CD4-positive, alpha-beta T cell (primary cell): ENCODE measurements around the gene UGT3A2. TPM values are rescaled to one million over a fixed set of nuclear protein-coding genes. Genes with fewer than 3 reads are reported as not detected.

Experiments
- ATAC-seq: fragments of 200-7000 bp; cut with Tn5 transposase; one replicate; pipeline ENCODE4 v1.10.0; 2022; ENCODE audit warnings: mild to moderate bottlenecking; ENCODE audit not compliant: poor library complexity
- CTCF ChIA-PET: fragments of 350-600 bp; sonication (Branson Sonifier 250); formaldehyde crosslinking; loops from one replicate; lab custom pipeline; 2021; ENCODE audit warnings: antibody characterized with exemption, inconsistent platforms; lab: Charles Lee
- POLR2A ChIA-PET: fragments of 350-600 bp; sonication (Branson Sonifier 250); formaldehyde crosslinking; loops from one replicate; lab custom pipeline; 2021; ENCODE audit warnings: antibody characterized with exemption, inconsistent platforms; lab: Charles Lee
- DNase-seq, 14 experiments: peaks; one replicate each; pipeline ENCODE4 v3.0.0-alpha.2; 2013 to 2020; ENCODE audit warnings: mixed read lengths in 2 of 14
- H3K27ac ChIP-seq, 2 donors: one replicate each; pipeline versions ENCODE4 v1.5.1 to v1.7.0; 2013; ENCODE audit warnings: low read length in 2 of 2, low read depth in 1 of 2, mild to moderate bottlenecking in 1 of 2
- H3K27me3 ChIP-seq, 2 experiments: 1 replicate in 1 of 2; 2 replicates in 1 of 2; pipeline versions ENCODE4 v1.6.1 to v1.7.0; 2013; ENCODE audit warnings: low read length in 2 of 2, control low read depth in 1 of 2, mild to moderate bottlenecking in 1 of 2, moderate library complexity in 1 of 2; ENCODE audit not compliant: insufficient read depth in 2 of 2, control insufficient read depth in 1 of 2
- H3K36me3 ChIP-seq: one replicate; pipeline ENCODE4 v1.6.1; 2013; ENCODE audit warnings: low read length, control low read depth; ENCODE audit not compliant: insufficient read depth
- H3K4me1 ChIP-seq: one replicate; pipeline ENCODE4 v1.6.1; 2013; ENCODE audit warnings: low read length, control low read depth; ENCODE audit not compliant: insufficient read depth
- H3K4me3 ChIP-seq: one replicate; pipeline ENCODE4 v1.5.1; 2013; ENCODE audit warnings: mild to moderate bottlenecking, low read length, moderate library complexity
- H3K9me3 ChIP-seq, 2 experiments: 1 replicate in 1 of 2; 2 replicates in 1 of 2; pipeline versions ENCODE4 v1.6.1 to v1.7.0; 2013; ENCODE audit warnings: low read length in 2 of 2, mild to moderate bottlenecking in 2 of 2, control low read depth in 1 of 2, moderate library complexity in 1 of 2; ENCODE audit not compliant: control insufficient read depth in 1 of 2, insufficient read depth in 1 of 2
- H3K27ac Mint-ChIP-seq: one replicate; pipeline ENCODE4 v1.8.0; 2020; ENCODE audit warnings: mixed read lengths
- H3K27me3 Mint-ChIP-seq: one replicate; pipeline ENCODE4 v1.8.0; 2021; ENCODE audit warnings: mixed read lengths
- H3K36me3 Mint-ChIP-seq: one replicate; pipeline ENCODE4 v1.8.0; 2021; ENCODE audit warnings: low read depth, mixed read lengths
- H3K4me1 Mint-ChIP-seq: one replicate; pipeline ENCODE4 v1.8.0; 2021; ENCODE audit warnings: low read depth, mixed read lengths
- H3K4me3 Mint-ChIP-seq: one replicate; pipeline ENCODE4 v1.8.0; 2020; ENCODE audit warnings: mild to moderate bottlenecking, mixed read lengths
- H3K9me3 Mint-ChIP-seq: one replicate; pipeline ENCODE4 v1.8.0; 2020; ENCODE audit warnings: mixed read lengths
- intact Hi-C, 2 experiments: fragments of 100-400 bp; cut with DNase I in 1 of 2; cut with micrococcal nuclease in 1 of 2; formaldehyde crosslinking; loops; one replicate each; pipeline versions ENCODE4 v1.15.1 to v1.9.0; 2023 to 2025; cut with DNase I, micrococcal nuclease
- total RNA-seq, 174 experiments: library from RNA in 2 of 174; stranded (reverse) in 2 of 174; gene quantifications; one replicate each; pipeline ENCODE4 v1.2.3 and lab custom pipeline; 2021 to 2026
- TF ChIP-seq, protein P1 (sequence below): fragments of 200-600 bp; IDR thresholded peaks from one replicate; pipeline ENCODE4 v1.8.0; 2022; ENCODE audit warnings: antibody characterized with exemption, mild to moderate bottlenecking

Gene UGT3A2
- total RNA-seq, 2 experiments from 2014 or later, result not detected

DNA sequence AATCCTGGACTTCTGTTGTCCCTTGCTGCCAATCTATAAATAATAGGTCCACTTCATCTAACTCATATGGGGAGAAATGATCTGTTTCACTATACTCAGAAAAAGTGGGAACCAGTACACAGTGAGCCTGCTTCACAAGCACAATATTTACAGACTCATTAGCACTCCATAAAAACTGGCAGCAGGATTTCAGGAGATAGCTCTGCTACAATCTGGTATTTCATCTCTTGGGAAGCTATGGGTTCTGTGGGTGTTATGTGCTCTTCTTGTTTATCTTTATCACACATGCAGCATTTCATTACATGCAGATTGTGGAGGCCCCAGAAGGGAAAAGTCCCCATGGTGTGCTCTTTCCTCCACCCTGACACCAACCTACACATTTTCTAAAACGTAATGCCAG is 33.2 kb downstream of the UGT3A2 start:
- POLR2A ChIA-PET, result no interaction called here
- no peaks in the 10 kb centered on the region for H3K9me3 Mint-ChIP-seq
- no peak overlapping the region for H3K4me3 Mint-ChIP-seq
- ATAC-seq (no peak), DNase-seq (no peak)
- H3K4me1 Mint-ChIP-seq, result no peaks in the 10 kb centered on the region
- Histone ChIP-seq H3K9me3 (no peaks in the 10 kb centered on the region), H3K36me3 (no peaks in the 10 kb centered on the region), H3K4me3 (no peak overlapping the region), H3K27ac (no peak overlapping the region), H3K4me1 (no peaks in the 10 kb centered on the region), H3K27me3 (no peaks in the 10 kb centered on the region)
- H3K27ac Mint-ChIP-seq, result no peak overlapping the region
- H3K36me3 Mint-ChIP-seq, result no peaks in the 10 kb centered on the region
- peaks cover 24% of the 10 kb centered on the region for H3K27me3 Mint-ChIP-seq
- CTCF ChIA-PET, result no interaction called here
- intact Hi-C loops, result no loop called here
- TF ChIP-seq, protein P1, sequence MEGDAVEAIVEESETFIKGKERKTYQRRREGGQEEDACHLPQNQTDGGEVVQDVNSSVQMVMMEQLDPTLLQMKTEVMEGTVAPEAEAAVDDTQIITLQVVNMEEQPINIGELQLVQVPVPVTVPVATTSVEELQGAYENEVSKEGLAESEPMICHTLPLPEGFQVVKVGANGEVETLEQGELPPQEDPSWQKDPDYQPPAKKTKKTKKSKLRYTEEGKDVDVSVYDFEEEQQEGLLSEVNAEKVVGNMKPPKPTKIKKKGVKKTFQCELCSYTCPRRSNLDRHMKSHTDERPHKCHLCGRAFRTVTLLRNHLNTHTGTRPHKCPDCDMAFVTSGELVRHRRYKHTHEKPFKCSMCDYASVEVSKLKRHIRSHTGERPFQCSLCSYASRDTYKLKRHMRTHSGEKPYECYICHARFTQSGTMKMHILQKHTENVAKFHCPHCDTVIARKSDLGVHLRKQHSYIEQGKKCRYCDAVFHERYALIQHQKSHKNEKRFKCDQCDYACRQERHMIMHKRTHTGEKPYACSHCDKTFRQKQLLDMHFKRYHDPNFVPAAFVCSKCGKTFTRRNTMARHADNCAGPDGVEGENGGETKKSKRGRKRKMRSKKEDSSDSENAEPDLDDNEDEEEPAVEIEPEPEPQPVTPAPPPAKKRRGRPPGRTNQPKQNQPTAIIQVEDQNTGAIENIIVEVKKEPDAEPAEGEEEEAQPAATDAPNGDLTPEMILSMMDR, result no peak

DNA sequence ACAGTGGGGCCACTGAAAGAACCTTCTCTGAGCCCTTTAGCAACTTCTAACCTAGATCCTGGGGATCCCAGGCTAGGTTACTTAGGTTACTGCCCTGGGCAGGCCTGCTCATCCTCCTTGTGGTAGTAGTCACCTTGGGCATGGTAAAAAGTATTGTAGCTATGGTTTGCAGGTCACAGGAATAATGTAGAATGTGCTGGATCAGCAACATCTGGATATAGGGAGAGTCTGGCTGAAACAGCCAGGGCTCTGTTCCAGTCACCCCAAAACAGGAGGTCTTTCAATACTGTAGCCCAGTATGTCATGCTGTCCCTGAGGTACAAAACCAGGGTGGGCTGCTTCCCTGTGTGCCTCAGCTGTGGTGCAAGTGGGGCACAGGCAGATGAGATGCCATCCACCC is 33.6 kb downstream of the UGT3A2 start:
- H3K36me3 Mint-ChIP-seq, result no peaks in the 10 kb centered on the region
- H3K36me3 ChIP-seq, result no peaks in the 10 kb centered on the region
- ChIA-PET POLR2A (no interaction called here), CTCF (no interaction called here)
- ATAC-seq (no peak), DNase-seq (no peak)
- H3K9me3 ChIP-seq, result no peaks in the 10 kb centered on the region
- no peaks in the 10 kb centered on the region for H3K9me3 Mint-ChIP-seq
- no peaks in the 10 kb centered on the region for H3K4me1 Mint-ChIP-seq
- no peak overlapping the region for H3K4me3 ChIP-seq
- H3K4me1 ChIP-seq, result no peaks in the 10 kb centered on the region
- H3K27me3 Mint-ChIP-seq, result peaks cover 23% of the 10 kb centered on the region
- no peak overlapping the region for H3K4me3 Mint-ChIP-seq
- no peaks in the 10 kb centered on the region for H3K27me3 ChIP-seq
- TF ChIP-seq, protein P1, result no peak
- no peak overlapping the region for H3K27ac ChIP-seq
- no peak overlapping the region for H3K27ac Mint-ChIP-seq
- intact Hi-C loops, result no loop called here

DNA sequence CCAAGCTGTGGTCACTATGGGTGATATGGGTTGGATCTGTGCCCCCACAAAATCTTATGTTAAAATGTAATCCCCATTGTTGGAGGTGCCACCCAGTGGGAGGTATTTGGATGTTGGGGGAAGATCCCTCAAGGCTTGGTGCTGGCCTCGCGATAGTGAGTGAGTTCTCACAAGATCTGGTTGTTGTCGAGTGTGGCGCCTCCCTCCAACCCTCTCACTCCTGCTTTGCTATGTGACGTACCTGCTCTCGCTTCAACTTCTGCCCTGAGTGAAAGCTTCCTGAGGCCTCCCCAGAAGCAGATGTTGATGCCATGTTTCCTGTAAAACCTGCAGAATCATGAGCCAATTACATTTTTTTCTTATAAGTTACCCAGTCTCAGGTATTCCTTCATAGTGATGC is 35.5 kb downstream of the UGT3A2 start:
- Mint-ChIP-seq H3K9me3 (peaks cover 2% of the 10 kb centered on the region), H3K27me3 (peaks cover 21% of the 10 kb centered on the region), H3K4me1 (no peaks in the 10 kb centered on the region), H3K27ac (no peak overlapping the region), H3K36me3 (no peaks in the 10 kb centered on the region), H3K4me3 (no peak overlapping the region)
- ChIA-PET CTCF (no interaction called here), POLR2A (no interaction called here)
- H3K36me3 ChIP-seq, result no peaks in the 10 kb centered on the region
- intact Hi-C loops, result no loop called here
- H3K4me3 ChIP-seq, result no peak overlapping the region
- DNase-seq, result no peak
- TF ChIP-seq, protein P1, result no peak
- H3K9me3 ChIP-seq, result peaks cover 0 to 3% of the 10 kb centered on the region in 2 experiments
- no peak for ATAC-seq
- no peak overlapping the region for H3K27ac ChIP-seq
- no peaks in the 10 kb centered on the region for H3K27me3 ChIP-seq
- no peaks in the 10 kb centered on the region for H3K4me1 ChIP-seq
